Neural progenitor cell (in vitro differentiated cells): ENCODE results near the gene NUP133. TPM values are rescaled to one million over a fixed set of nuclear protein-coding genes. Genes with fewer than 3 reads are reported as not detected.

ENCODE experiments used
- DNase-seq: peaks from one replicate; pipeline ENCODE4 v3.0.0-alpha.2; 2016; ENCODE audit warnings: low spot score
- H2AFZ ChIP-seq: fragments of 200-600 bp; sonication (generic); replicated peaks from 2 replicates; pipeline ENCODE4 v1.6.1; 2016; ENCODE audit warnings: antibody characterized with exemption
- H3F3A ChIP-seq: fragments of 200-600 bp; sonication (generic); 2 replicates; pipeline ENCODE4 v1.6.1; 2016; ENCODE audit warnings: antibody characterized with exemption, low read depth
- H3K27ac ChIP-seq: fragments of 200-600 bp; sonication (generic); 2 replicates; pipeline ENCODE4 v1.5.1; 2016; ENCODE audit warnings: mild to moderate bottlenecking
- H3K27me3 ChIP-seq: fragments of 200-600 bp; sonication (generic); 2 replicates; pipeline ENCODE4 v1.6.1; 2016; ENCODE audit warnings: mild to moderate bottlenecking, moderate library complexity
- H3K36me3 ChIP-seq: fragments of 200-600 bp; sonication (generic); 2 replicates; pipeline ENCODE4 v1.5.1; 2016
- H3K4me1 ChIP-seq: fragments of 200-600 bp; sonication (generic); 2 replicates; pipeline ENCODE4 v1.6.1; 2016; ENCODE audit warnings: mixed run types
- H3K4me2 ChIP-seq: fragments of 200-600 bp; sonication (generic); 2 replicates; pipeline ENCODE4 v1.6.1; 2016
- H3K4me3 ChIP-seq: fragments of 200-600 bp; sonication (generic); 2 replicates; pipeline ENCODE4 v1.5.1; 2016
- H3K79me2 ChIP-seq: fragments of 200-600 bp; sonication (generic); 2 replicates; pipeline ENCODE4 v1.6.1; 2016; ENCODE audit warnings: low read depth
- H3K9ac ChIP-seq: fragments of 200-600 bp; sonication (generic); 2 replicates; pipeline ENCODE4 v1.6.1; 2016
- H3K9me3 ChIP-seq: fragments of 200-600 bp; sonication (generic); 2 replicates; pipeline ENCODE4 v1.5.1; 2016; ENCODE audit warnings: low read depth
- H4K20me1 ChIP-seq: fragments of 200-600 bp; sonication (generic); 2 replicates; pipeline ENCODE4 v1.6.1; 2016; ENCODE audit warnings: low read depth
- H3K27ac Mint-ChIP-seq: 3 replicates; pipeline ENCODE4 v1.8.0; 2021; ENCODE audit warnings: mixed read lengths
- H3K27me3 Mint-ChIP-seq: 2 replicates; pipeline ENCODE4 v1.8.0; 2022; ENCODE audit warnings: low read depth, mild to moderate bottlenecking, inconsistent platforms, moderate library complexity, mixed read lengths; ENCODE audit not compliant: insufficient read depth
- H3K36me3 Mint-ChIP-seq: 3 replicates; pipeline ENCODE4 v1.8.0; 2021; ENCODE audit warnings: mixed read lengths
- H3K4me1 Mint-ChIP-seq: 3 replicates; pipeline ENCODE4 v1.8.0; 2021; ENCODE audit warnings: mixed read lengths
- H3K4me3 Mint-ChIP-seq: 3 replicates; pipeline ENCODE4 v1.8.0; 2021; ENCODE audit warnings: mild to moderate bottlenecking, moderate library complexity, mixed read lengths
- H3K9me3 Mint-ChIP-seq: 3 replicates; pipeline ENCODE4 v1.8.0; 2020; ENCODE audit warnings: mixed read lengths
- EZH2 ChIP-seq: fragments of 200-600 bp; sonication (generic); IDR thresholded peaks from 2 replicates; pipeline ENCODE4 v1.6.1; 2017; ENCODE audit warnings: antibody characterized with exemption, mild to moderate bottlenecking, moderate library complexity
- EZH2phosphoT487 ChIP-seq: fragments of 200-600 bp; sonication (generic); IDR thresholded peaks from 2 replicates; pipeline ENCODE4 v1.6.1; 2017; ENCODE audit warnings: antibody characterized with exemption
- total RNA-seq: library from RNA; depleted of rRNA; stranded (reverse); fragments of >200 nt; gene quantifications from 2 replicates; pipeline ENCODE4 v1.2.3, GENCODE V29; 2015; ENCODE audit warnings: low replicate concordance
- TF ChIP-seq, protein P1 (sequence below): fragments of 200-600 bp; sonication (generic); IDR thresholded peaks from 2 replicates; pipeline ENCODE4 v1.5.1; 2017; ENCODE audit warnings: antibody characterized with exemption, mild to moderate bottlenecking

Gene NUP133
- total RNA-seq, 1 donor from 2014 or later: 89.3 TPM

- no peaks in the 10 kb centered on the region for H3F3A ChIP-seq
- no peak overlapping the region for H3K4me3 Mint-ChIP-seq
- TF ChIP-seq EZH2phosphoT487: no peak
- no peak for TF ChIP-seq EZH2
- TF ChIP-seq, protein P1, sequence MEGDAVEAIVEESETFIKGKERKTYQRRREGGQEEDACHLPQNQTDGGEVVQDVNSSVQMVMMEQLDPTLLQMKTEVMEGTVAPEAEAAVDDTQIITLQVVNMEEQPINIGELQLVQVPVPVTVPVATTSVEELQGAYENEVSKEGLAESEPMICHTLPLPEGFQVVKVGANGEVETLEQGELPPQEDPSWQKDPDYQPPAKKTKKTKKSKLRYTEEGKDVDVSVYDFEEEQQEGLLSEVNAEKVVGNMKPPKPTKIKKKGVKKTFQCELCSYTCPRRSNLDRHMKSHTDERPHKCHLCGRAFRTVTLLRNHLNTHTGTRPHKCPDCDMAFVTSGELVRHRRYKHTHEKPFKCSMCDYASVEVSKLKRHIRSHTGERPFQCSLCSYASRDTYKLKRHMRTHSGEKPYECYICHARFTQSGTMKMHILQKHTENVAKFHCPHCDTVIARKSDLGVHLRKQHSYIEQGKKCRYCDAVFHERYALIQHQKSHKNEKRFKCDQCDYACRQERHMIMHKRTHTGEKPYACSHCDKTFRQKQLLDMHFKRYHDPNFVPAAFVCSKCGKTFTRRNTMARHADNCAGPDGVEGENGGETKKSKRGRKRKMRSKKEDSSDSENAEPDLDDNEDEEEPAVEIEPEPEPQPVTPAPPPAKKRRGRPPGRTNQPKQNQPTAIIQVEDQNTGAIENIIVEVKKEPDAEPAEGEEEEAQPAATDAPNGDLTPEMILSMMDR: no peak
Observed at GRCh38 chr1:229538945-229539344, 30.8 kb upstream of the NUP133 start.

GRCh38 chr1:229537894-229538293 is 29.8 kb upstream of the NUP133 start:
- no peak overlapping the region for H2AFZ ChIP-seq
- H3K9me3 Mint-ChIP-seq: no peaks in the 10 kb centered on the region
- no peak for DNase-seq
- no peak overlapping the region for H3K4me2 ChIP-seq
- peaks cover 32% of the 10 kb centered on the region for H3K36me3 Mint-ChIP-seq
- no peaks in the 10 kb centered on the region for H3K4me1 Mint-ChIP-seq
- no peak overlapping the region for H3K27ac Mint-ChIP-seq
- no peaks in the 10 kb centered on the region for H3K9me3 ChIP-seq
- no peak overlapping the region for H3K4me3 ChIP-seq
- no peaks in the 10 kb centered on the region for H3K36me3 ChIP-seq
- TF ChIP-seq EZH2 (no peak), EZH2phosphoT487 (no peak)
- TF ChIP-seq, protein P1: no peak
- H3K27me3 Mint-ChIP-seq: no peaks in the 10 kb centered on the region
- H3K4me1 ChIP-seq: no peaks in the 10 kb centered on the region
- no peaks in the 10 kb centered on the region for H3K79me2 ChIP-seq
- no peaks in the 10 kb centered on the region for H4K20me1 ChIP-seq
- H3K27ac ChIP-seq: no peak overlapping the region
- H3F3A ChIP-seq: no peaks in the 10 kb centered on the region
- no peak overlapping the region for H3K4me3 Mint-ChIP-seq
- no peaks in the 10 kb centered on the region for H3K27me3 ChIP-seq
- no peak overlapping the region for H3K9ac ChIP-seq

More at GRCh38 chr1:229538945-229539344, 30.8 kb upstream of the NUP133 start:
- no peaks in the 10 kb centered on the region for H3K36me3 ChIP-seq
- H2AFZ ChIP-seq: no peak overlapping the region
- no peaks in the 10 kb centered on the region for H3K9me3 ChIP-seq
- H3K79me2 ChIP-seq: no peaks in the 10 kb centered on the region
- no peaks in the 10 kb centered on the region for H4K20me1 ChIP-seq
- no peaks in the 10 kb centered on the region for H3K27me3 Mint-ChIP-seq
- no peak overlapping the region for H3K4me2 ChIP-seq
- no peaks in the 10 kb centered on the region for H3K9me3 Mint-ChIP-seq
- no peak overlapping the region for H3K4me3 ChIP-seq
- DNase-seq: no peak
- no peaks in the 10 kb centered on the region for H3K4me1 Mint-ChIP-seq
- H3K36me3 Mint-ChIP-seq: peaks cover 34% of the 10 kb centered on the region
- no peak overlapping the region for H3K9ac ChIP-seq
- no peak overlapping the region for H3K27ac ChIP-seq
- no peaks in the 10 kb centered on the region for H3K4me1 ChIP-seq
- no peak overlapping the region for H3K27ac Mint-ChIP-seq
- no peaks in the 10 kb centered on the region for H3K27me3 ChIP-seq

DNA sequence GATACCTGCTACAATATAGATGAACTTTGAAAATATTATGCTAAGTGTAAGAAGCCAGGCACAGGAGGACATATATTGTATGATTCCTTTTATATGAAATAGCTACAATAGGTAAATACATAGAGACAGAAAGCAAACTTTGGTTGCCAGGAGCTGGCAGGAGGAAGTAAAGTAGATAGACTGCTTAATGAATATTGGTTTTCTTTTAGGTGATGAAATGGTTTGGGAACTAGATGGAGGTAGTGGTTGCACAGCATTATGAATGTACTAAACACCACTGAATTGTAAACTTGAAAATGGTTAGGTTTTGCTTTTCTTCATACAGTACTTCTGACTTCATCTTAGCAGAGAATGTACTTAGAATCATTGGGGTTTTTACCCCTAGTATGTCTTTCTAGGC is 28.8 kb upstream of the NUP133 start:
- Histone ChIP-seq H3K79me2 (no peaks in the 10 kb centered on the region), H3F3A (no peaks in the 10 kb centered on the region), H3K9me3 (no peaks in the 10 kb centered on the region), H3K4me3 (no peak overlapping the region), H3K27me3 (no peaks in the 10 kb centered on the region), H3K4me2 (no peak overlapping the region), H3K4me1 (no peaks in the 10 kb centered on the region), H3K9ac (no peak overlapping the region), H2AFZ (no peak overlapping the region), H3K36me3 (no peaks in the 10 kb centered on the region), H3K27ac (no peak overlapping the region), H4K20me1 (no peaks in the 10 kb centered on the region)
- Mint-ChIP-seq H3K4me1 (no peaks in the 10 kb centered on the region), H3K27ac (no peak overlapping the region), H3K9me3 (no peaks in the 10 kb centered on the region), H3K36me3 (peaks cover 30% of the 10 kb centered on the region), H3K27me3 (no peaks in the 10 kb centered on the region), H3K4me3 (no peak overlapping the region)
- TF ChIP-seq, protein P1: no peak
- TF ChIP-seq EZH2phosphoT487 (no peak), EZH2 (no peak)
- no peak for DNase-seq
